SK-N-SH treated with all-trans-retinoic acid at 6 μM for 48 hours (cell line): ENCODE measurements around the gene KIAA1549.

Experiments
- ATAC-seq: fragments of 200-7000 bp; cut with Tn5 transposase; 3 replicates; pipeline ENCODE4 v1.9.1; 2020; ENCODE audit warnings: mild to moderate bottlenecking, moderate library complexity
- BACH2 ChIP-seq: fragments of 250-450 bp; sonication (Bioruptor Pico); IDR thresholded peaks from 2 replicates; pipeline ENCODE4 v1.9.0; 2021; ENCODE audit warnings: mild to moderate bottlenecking, borderline replicate concordance
- CSDC2 ChIP-seq: fragments of 250-450 bp; sonication (Bioruptor Pico); IDR thresholded peaks from 2 replicates; pipeline ENCODE4 v1.5.0; 2020; ENCODE audit warnings: mild to moderate bottlenecking, moderate library complexity
- ESRRG ChIP-seq: fragments of 250-450 bp; sonication (Bioruptor Pico); IDR thresholded peaks from 2 replicates; pipeline ENCODE4 v1.6.1; 2021; ENCODE audit warnings: mild to moderate bottlenecking
- GLIS3 ChIP-seq: fragments of 250-450 bp; sonication (Bioruptor Pico); IDR thresholded peaks from 2 replicates; pipeline ENCODE4 v1.5.0; 2020; ENCODE audit warnings: mild to moderate bottlenecking, moderate library complexity
- ISL1 ChIP-seq: fragments of 250-450 bp; sonication (Bioruptor Pico); IDR thresholded peaks from 2 replicates; pipeline ENCODE4 v2.1.2; 2022; ENCODE audit warnings: mild to moderate bottlenecking, moderate library complexity
- OSR1 ChIP-seq: fragments of 250-450 bp; sonication (Bioruptor Pico); IDR thresholded peaks from 2 replicates; pipeline ENCODE4 v1.8.0; 2022; ENCODE audit warnings: moderate library complexity, mild to moderate bottlenecking, inconsistent platforms
- PPARA ChIP-seq: fragments of 250-450 bp; sonication (Bioruptor Pico); IDR thresholded peaks from 2 replicates; pipeline ENCODE4 v1.5.0; 2020; ENCODE audit warnings: mild to moderate bottlenecking, borderline replicate concordance
- RARB ChIP-seq: fragments of 250-450 bp; sonication (Bioruptor Pico); IDR thresholded peaks from 2 replicates; pipeline ENCODE4 v1.8.0; 2021; ENCODE audit warnings: mild to moderate bottlenecking, moderate library complexity
- SNAI2 ChIP-seq: fragments of 250-450 bp; sonication (Bioruptor Pico); IDR thresholded peaks from 2 replicates; pipeline ENCODE4 v1.5.0; 2020; ENCODE audit warnings: mild to moderate bottlenecking, moderate library complexity
- TCF4 ChIP-seq: fragments of 250-450 bp; sonication (Bioruptor Pico); IDR thresholded peaks from 2 replicates; pipeline ENCODE4 v1.8.0; 2021; ENCODE audit warnings: mild to moderate bottlenecking, moderate library complexity, borderline replicate concordance
- TOX ChIP-seq: fragments of 250-450 bp; sonication (Bioruptor Pico); IDR thresholded peaks from 2 replicates; pipeline ENCODE4 v1.8.0; 2021; ENCODE audit warnings: mild to moderate bottlenecking, moderate library complexity, borderline replicate concordance
- ZC3H10 ChIP-seq: fragments of 250-450 bp; sonication (Bioruptor Pico); IDR thresholded peaks from 2 replicates; pipeline ENCODE4 v1.5.1; 2021; ENCODE audit warnings: mild to moderate bottlenecking, moderate library complexity
- ZFP3 ChIP-seq: fragments of 250-450 bp; sonication (Bioruptor Pico); IDR thresholded peaks from 2 replicates; pipeline ENCODE4 v1.5.0; 2020; ENCODE audit warnings: mild to moderate bottlenecking, moderate library complexity
- ZFP30 ChIP-seq: fragments of 450-650 bp; formaldehyde crosslinking; IDR thresholded peaks from 2 replicates; pipeline ENCODE4 v1.5.0; 2022; ENCODE audit warnings: mild to moderate bottlenecking, moderate library complexity
- ZNF565 ChIP-seq: fragments of 450-650 bp; formaldehyde crosslinking; conservative IDR thresholded peaks from 2 replicates; pipeline ENCODE4 v1.5.0; 2020; ENCODE audit warnings: low read depth, mild to moderate bottlenecking, moderate library complexity
- ZNF70 ChIP-seq: fragments of 450-650 bp; formaldehyde crosslinking; IDR thresholded peaks from 2 replicates; pipeline ENCODE4 v1.5.0; 2020; ENCODE audit warnings: mild to moderate bottlenecking, moderate library complexity
- ZNF8 ChIP-seq: fragments of 450-650 bp; formaldehyde crosslinking; IDR thresholded peaks from 2 replicates; pipeline ENCODE4 v1.5.0; 2020; ENCODE audit warnings: mild to moderate bottlenecking, moderate library complexity
- TF ChIP-seq, protein P1 (sequence below): fragments of 250-450 bp; sonication (Bioruptor Pico); IDR thresholded peaks from 2 replicates; pipeline ENCODE4 v1.5.1; 2020; ENCODE audit warnings: low read depth, mild to moderate bottlenecking, moderate library complexity
- TF ChIP-seq, protein P2 (sequence below): fragments of 250-450 bp; sonication (Bioruptor Pico); IDR thresholded peaks from 2 replicates; pipeline ENCODE4 v1.8.0; 2020; ENCODE audit warnings: mild to moderate bottlenecking, moderate library complexity, borderline replicate concordance
- TF ChIP-seq, protein P3 (sequence below): fragments of 250-450 bp; sonication (Bioruptor Pico); IDR thresholded peaks from 2 replicates; pipeline ENCODE4 v1.8.0; 2021; ENCODE audit warnings: low read depth, mild to moderate bottlenecking, moderate library complexity, borderline replicate concordance
- TF ChIP-seq, protein P4 (sequence below): fragments of 250-450 bp; sonication (Bioruptor Pico); IDR thresholded peaks from 2 replicates; pipeline ENCODE4 v1.5.0; 2020; ENCODE audit warnings: mild to moderate bottlenecking, moderate library complexity

Gene KIAA1549

DNA sequence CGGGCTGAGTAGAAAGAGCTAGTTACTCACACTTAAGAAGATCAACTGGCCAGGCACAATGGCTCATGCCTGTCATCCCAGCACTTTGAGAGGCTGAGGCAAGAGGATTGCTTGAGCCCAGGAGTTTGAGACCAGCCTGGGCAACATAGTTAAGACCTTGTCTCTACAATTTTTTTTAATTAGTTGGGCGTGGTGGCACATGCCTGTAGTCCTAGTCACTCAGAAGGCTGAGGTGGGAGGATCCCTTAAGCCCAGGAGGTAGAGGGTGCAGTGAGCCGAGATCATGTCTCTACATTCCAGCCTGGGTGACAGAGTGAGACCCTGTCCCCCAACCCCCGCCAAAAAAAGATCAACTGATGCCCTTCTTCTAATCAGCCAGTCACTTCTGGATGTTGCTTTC, 108.6 kb downstream of the KIAA1549 start:
- TF ChIP-seq ZNF565 (no peak), TOX (no peak), ZFP3 (CRISPR knock-in tag) (no peak)
- ATAC-seq: no peak

DNA sequence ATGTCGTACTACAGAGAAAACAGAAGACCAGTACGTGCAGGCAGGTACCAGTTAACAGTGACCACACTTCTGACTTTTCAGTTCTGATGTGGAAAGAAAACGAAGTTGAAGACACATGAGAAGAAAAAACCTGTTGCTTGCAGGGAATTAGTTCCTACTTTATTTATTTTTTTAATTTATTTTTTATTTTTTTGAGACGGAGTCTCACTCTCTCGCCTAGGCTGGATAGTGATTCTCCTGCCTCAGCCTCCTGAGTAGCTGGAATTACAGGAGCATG, 109.4 kb downstream of the KIAA1549 start:
- ATAC-seq: no peak
- TF ChIP-seq RARB (no peak), ZNF565 (no peak), ZNF8 (CRISPR knock-in tag) (no peak), TCF4 (CRISPR knock-in tag) (no peak), ZNF70 (CRISPR knock-in tag) (no peak), SNAI2 (CRISPR knock-in tag) (no peak)
- TF ChIP-seq, protein P1, sequence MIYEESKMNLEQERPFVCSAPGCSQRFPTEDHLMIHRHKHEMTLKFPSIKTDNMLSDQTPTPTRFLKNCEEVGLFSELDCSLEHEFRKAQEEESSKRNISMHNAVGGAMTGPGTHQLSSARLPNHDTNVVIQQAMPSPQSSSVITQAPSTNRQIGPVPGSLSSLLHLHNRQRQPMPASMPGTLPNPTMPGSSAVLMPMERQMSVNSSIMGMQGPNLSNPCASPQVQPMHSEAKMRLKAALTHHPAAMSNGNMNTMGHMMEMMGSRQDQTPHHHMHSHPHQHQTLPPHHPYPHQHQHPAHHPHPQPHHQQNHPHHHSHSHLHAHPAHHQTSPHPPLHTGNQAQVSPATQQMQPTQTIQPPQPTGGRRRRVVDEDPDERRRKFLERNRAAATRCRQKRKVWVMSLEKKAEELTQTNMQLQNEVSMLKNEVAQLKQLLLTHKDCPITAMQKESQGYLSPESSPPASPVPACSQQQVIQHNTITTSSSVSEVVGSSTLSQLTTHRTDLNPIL (CRISPR knock-in tag): no peak

DNA sequence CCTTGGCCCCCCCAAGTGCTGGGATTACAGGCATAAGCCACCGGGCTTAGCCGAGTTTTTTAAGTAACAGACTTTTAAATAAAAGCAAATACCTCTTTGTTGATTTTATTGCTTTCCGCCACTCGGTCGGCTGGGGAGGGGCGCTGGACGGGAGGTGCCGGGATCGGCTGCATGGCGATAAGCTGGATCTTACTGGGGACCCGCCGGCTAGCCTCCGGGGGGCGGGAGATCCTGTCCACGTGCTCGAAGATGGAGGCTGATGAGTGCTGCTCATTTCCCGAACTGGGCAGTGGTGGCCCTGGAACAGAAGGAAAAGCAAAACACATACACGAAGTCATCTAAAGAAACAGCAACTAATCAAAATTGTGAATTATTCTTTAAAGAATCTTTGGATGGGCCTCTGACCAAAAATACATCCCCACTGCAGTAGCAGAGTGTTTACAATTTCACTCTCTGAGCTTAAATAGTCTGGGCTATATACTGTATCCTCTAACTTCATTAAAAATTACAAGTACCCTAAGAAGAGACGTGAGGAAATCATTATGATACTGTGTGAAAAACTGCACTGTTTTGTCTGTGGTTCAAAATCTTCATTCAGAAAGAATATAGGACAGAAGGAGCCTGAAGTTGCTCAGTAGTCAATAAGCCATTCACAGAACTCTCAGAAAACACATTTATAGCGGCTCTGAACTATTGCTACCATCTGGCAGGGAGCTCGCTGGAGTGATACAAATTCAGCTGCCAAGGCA, 110.0 kb downstream of the KIAA1549 start:
- no peak for TF ChIP-seq ZNF565
- no peak for TF ChIP-seq CSDC2
- TF ChIP-seq ZNF70 (CRISPR knock-in tag): no peak
- TF ChIP-seq, protein P1 (CRISPR knock-in tag): no peak
- TF ChIP-seq, protein P2, sequence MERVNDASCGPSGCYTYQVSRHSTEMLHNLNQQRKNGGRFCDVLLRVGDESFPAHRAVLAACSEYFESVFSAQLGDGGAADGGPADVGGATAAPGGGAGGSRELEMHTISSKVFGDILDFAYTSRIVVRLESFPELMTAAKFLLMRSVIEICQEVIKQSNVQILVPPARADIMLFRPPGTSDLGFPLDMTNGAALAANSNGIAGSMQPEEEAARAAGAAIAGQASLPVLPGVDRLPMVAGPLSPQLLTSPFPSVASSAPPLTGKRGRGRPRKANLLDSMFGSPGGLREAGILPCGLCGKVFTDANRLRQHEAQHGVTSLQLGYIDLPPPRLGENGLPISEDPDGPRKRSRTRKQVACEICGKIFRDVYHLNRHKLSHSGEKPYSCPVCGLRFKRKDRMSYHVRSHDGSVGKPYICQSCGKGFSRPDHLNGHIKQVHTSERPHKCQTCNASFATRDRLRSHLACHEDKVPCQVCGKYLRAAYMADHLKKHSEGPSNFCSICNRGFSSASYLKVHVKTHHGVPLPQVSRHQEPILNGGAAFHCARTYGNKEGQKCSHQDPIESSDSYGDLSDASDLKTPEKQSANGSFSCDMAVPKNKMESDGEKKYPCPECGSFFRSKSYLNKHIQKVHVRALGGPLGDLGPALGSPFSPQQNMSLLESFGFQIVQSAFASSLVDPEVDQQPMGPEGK (CRISPR knock-in tag): no peak
- TF ChIP-seq OSR1 (CRISPR knock-in tag): no peak
- no peak for TF ChIP-seq TCF4 (CRISPR knock-in tag)
- TF ChIP-seq ZFP3 (CRISPR knock-in tag): no peak
- TF ChIP-seq ZNF8 (CRISPR knock-in tag): no peak
- TF ChIP-seq, protein P3, sequence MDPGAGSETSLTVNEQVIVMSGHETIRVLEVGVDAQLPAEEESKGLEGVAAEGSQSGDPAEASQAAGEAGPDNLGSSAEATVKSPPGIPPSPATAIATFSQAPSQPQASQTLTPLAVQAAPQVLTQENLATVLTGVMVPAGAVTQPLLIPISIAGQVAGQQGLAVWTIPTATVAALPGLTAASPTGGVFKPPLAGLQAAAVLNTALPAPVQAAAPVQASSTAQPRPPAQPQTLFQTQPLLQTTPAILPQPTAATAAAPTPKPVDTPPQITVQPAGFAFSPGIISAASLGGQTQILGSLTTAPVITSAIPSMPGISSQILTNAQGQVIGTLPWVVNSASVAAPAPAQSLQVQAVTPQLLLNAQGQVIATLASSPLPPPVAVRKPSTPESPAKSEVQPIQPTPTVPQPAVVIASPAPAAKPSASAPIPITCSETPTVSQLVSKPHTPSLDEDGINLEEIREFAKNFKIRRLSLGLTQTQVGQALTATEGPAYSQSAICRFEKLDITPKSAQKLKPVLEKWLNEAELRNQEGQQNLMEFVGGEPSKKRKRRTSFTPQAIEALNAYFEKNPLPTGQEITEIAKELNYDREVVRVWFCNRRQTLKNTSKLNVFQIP (CRISPR knock-in tag): no peak
- no peak for TF ChIP-seq ZFP30
- TF ChIP-seq, protein P4, sequence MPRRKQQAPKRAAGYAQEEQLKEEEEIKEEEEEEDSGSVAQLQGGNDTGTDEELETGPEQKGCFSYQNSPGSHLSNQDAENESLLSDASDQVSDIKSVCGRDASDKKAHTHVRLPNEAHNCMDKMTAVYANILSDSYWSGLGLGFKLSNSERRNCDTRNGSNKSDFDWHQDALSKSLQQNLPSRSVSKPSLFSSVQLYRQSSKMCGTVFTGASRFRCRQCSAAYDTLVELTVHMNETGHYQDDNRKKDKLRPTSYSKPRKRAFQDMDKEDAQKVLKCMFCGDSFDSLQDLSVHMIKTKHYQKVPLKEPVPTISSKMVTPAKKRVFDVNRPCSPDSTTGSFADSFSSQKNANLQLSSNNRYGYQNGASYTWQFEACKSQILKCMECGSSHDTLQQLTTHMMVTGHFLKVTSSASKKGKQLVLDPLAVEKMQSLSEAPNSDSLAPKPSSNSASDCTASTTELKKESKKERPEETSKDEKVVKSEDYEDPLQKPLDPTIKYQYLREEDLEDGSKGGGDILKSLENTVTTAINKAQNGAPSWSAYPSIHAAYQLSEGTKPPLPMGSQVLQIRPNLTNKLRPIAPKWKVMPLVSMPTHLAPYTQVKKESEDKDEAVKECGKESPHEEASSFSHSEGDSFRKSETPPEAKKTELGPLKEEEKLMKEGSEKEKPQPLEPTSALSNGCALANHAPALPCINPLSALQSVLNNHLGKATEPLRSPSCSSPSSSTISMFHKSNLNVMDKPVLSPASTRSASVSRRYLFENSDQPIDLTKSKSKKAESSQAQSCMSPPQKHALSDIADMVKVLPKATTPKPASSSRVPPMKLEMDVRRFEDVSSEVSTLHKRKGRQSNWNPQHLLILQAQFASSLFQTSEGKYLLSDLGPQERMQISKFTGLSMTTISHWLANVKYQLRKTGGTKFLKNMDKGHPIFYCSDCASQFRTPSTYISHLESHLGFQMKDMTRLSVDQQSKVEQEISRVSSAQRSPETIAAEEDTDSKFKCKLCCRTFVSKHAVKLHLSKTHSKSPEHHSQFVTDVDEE: no peak
- TF ChIP-seq ISL1 (CRISPR knock-in tag): no peak
- ATAC-seq: no peak

DNA sequence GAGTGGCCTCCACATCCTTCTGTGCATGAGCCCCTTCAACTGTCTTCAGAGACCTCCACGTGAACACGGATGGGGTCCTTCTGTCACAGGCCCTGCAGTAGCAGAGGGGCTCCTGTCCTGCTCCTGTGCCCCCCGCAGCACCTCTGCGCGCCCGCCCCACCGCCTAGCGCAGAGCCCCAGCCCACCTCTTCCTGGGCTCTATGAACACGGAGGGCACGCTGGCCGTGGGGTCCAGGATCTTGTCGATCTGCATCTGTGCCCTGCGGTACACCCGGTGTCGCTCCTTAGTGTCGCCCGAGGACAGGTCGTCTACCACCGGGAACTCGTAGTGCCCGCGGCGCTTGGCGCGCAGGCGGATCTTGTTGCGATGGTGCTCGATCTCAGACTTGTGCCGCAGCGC, 111.8 kb downstream of the KIAA1549 start:
- ATAC-seq: no peak
- TF ChIP-seq RARB (no peak), TCF4 (CRISPR knock-in tag) (no peak), ZFP3 (CRISPR knock-in tag) (no peak), GLIS3 (CRISPR knock-in tag) (no peak), ZC3H10 (CRISPR knock-in tag) (no peak), ESRRG (no peak), CSDC2 (no peak), OSR1 (CRISPR knock-in tag) (no peak), ZFP30 (no peak), ZNF70 (CRISPR knock-in tag) (no peak), SNAI2 (CRISPR knock-in tag) (no peak), BACH2 (no peak), PPARA (CRISPR knock-in tag) (no peak)
- TF ChIP-seq, protein P3 (CRISPR knock-in tag): no peak
- TF ChIP-seq, protein P4: no peak
